Measurements from ENCODE around the gene LHFPL6. TPM values are rescaled to one million over a fixed set of nuclear protein-coding genes. Genes with fewer than 3 reads are reported as not detected.

The LHFPL6 gene
- total RNA-seq, 1 experiment from 2014 or later, result 4.6 TPM

DNA sequence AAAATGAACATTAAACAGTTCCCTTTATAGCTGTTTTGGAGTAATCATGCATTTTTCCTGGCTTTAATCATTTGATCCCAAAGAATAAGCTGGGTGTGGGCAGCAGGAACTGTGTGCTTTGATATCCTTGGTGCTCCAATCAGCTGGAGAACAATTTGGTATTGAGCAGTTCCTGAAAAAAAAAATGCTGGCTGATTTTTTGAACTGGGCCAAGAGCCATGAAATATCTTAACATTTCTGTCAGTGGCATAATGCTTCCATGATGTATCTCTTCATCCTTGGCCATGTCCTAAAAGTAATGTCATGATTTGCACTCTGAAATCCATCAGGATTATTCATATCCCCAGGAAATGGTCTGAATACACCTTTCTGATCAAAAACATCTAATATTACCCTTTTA is 134.7 kb downstream of the LHFPL6 start:
- DNase-seq, result no peak
- Histone ChIP-seq H3K27me3 (ENCODE audit: control insufficient read depth, insufficient read depth, low read length) (no peaks in the 10 kb centered on the region), H3K4me3 (ENCODE audit: insufficient read depth, low read depth, low read length) (no peak overlapping the region), H3K36me3 (replicated peaks; ENCODE audit: control insufficient read depth, insufficient read depth, low read length) (no peaks in the 10 kb centered on the region)

DNA sequence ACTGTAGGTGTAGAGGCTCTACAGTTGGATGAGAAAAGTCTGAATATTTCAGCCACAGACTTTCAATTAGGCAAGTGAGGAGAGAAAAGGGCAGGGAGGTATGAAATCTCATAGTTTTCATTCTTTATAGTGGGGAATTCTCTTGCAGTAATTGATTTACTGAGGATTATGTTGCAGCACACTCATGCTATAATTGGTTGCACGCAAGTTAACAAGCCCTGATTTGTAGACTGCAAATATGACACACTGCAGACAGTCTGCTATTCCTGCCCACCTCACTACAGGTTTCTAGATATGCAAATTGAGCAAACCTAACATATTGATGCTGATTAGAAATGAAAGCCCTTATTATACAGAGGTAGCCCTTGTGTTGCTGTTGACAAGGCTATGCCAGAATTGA is 139.4 kb downstream of the LHFPL6 start:
- Histone ChIP-seq H3K36me3 (replicated peaks; ENCODE audit: control insufficient read depth, insufficient read depth, low read length) (no peaks in the 10 kb centered on the region), H3K27me3 (ENCODE audit: control insufficient read depth, insufficient read depth, low read length) (no peaks in the 10 kb centered on the region), H3K4me3 (ENCODE audit: insufficient read depth, low read depth, low read length) (no peak overlapping the region)
- no peak for DNase-seq

DNA sequence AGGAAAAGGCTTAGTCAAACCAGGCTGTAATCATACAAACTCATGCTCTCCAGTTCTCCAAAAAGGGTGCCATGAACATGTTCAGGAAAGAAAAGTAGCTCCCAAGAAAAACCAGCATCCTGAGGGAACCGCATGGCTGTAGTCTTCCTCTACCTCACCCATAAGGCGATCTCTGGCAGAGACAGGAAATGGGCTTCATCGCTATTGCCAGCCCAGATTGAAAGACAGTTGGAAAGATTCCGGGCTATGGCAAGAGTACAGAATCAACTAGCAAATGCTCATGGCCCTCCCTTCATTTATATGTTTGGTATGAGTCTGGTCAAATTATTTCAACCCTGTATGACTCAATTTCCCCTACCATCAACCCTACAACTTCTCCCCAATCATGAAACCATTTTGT is 140.1 kb downstream of the LHFPL6 start:
- Histone ChIP-seq H3K4me3 (ENCODE audit: insufficient read depth, low read depth, low read length) (no peak overlapping the region), H3K27me3 (ENCODE audit: control insufficient read depth, insufficient read depth, low read length) (no peaks in the 10 kb centered on the region), H3K36me3 (replicated peaks; ENCODE audit: control insufficient read depth, insufficient read depth, low read length) (no peaks in the 10 kb centered on the region)
- DNase-seq, result no peak

DNA sequence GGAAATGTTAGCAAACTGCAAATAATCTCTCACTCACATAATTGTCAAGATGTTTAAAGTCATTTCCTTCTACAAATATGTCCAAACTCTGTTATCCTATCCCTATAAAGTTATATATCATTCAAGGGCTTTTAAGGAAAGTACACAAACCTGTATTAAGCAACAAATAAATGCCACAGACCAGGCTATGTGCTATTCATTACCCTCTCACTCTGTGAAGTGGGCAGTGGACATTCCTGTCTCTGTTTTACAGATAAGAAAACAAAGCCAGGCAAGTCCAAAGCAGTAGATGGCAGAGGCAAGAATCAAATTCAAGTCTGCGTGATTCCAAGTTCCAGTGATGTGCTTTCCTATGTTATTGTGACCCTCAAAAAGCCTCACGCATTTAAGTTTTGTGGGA is 140.6 kb downstream of the LHFPL6 start:
- Histone ChIP-seq H3K36me3 (replicated peaks; ENCODE audit: control insufficient read depth, insufficient read depth, low read length) (no peaks in the 10 kb centered on the region), H3K27me3 (ENCODE audit: control insufficient read depth, insufficient read depth, low read length) (no peaks in the 10 kb centered on the region), H3K4me3 (ENCODE audit: insufficient read depth, low read depth, low read length) (no peak overlapping the region)
- DNase-seq, result no peak

DNA sequence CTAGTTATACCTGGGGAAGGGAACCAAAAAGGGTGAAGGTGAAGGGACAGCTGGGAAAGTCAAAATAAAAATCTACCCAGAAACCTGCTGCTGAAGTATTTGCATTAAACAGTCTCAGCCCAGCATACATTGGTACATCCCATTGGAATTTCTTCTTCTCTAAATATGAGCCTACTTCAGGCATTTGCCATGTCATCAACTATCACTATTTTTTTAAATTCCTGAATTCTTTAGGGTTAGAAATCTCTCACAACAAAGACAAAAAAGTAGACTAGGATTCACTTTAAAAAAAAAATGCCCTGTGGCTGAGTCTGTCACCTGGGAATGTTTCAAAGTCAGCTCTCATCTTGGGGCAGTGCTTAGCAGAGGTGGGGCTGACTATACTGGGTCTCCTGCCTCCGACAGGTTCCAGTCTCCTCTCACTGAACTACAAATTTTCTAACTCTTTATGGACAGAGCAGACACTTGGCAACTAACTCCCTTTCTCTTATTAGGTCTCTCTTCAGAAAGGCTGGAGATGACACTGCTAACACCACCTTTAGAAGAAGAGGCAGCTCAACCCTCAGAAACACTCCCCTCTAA is 141.2 kb downstream of the LHFPL6 start:
- Histone ChIP-seq H3K4me3 (ENCODE audit: insufficient read depth, low read depth, low read length) (no peak overlapping the region), H3K36me3 (replicated peaks; ENCODE audit: control insufficient read depth, insufficient read depth, low read length) (no peaks in the 10 kb centered on the region), H3K27me3 (ENCODE audit: control insufficient read depth, insufficient read depth, low read length) (no peaks in the 10 kb centered on the region)
- DNase-seq, result no peak

DNA sequence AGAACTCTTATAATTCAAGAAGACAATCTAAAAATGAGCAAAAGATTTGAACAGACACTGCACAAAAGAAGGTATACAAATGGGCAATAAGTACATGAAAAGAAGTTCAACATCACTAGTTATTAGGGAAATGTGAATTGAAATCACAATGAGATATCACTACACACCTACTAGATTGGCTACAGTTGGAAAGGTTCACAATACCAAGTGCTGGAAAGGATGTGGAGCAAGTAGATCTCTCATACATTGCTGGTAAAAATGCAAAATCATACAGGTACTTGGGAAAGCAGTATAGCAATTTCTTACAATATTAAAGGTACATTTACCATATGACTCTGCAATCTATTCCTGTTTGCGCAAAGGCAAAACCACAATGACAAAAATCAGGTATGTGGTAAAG is 145.7 kb downstream of the LHFPL6 start:
- Histone ChIP-seq H3K36me3 (replicated peaks; ENCODE audit: control insufficient read depth, insufficient read depth, low read length) (no peaks in the 10 kb centered on the region), H3K4me3 (ENCODE audit: insufficient read depth, low read depth, low read length) (no peak overlapping the region), H3K27me3 (ENCODE audit: control insufficient read depth, insufficient read depth, low read length) (no peaks in the 10 kb centered on the region)
- no peak for DNase-seq

DNA sequence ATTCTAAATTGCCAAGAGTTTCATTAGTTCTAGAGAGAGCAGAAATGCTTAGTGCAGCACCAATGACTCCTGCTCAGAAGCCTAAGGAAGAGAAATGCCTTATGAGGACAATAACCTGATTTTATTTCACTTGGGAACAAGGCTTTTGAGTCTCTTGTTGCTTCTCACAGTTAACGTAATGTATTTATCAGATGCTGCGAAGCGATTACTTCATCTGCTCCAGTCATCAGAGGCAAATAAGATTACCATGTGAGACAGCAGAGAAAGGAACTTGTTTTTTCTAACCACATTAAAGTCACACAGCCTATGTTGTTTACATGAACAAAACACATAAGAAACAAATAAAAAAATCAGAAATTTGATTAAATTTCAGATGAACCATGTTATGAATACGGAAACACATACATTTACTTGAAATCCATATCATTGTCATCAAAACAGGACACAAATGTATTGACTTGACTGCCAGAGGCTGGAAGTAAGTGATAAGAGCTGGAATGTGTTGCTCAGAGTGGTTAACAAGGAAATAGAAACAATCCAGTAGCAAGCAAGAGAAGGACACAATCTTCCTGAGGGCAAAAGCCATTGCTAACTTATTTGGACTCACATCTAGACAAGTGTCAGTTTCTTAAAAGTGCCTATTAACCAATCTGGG is 147.3 kb downstream of the LHFPL6 start:
- Histone ChIP-seq H3K36me3 (replicated peaks; ENCODE audit: control insufficient read depth, insufficient read depth, low read length) (no peaks in the 10 kb centered on the region), H3K4me3 (ENCODE audit: insufficient read depth, low read depth, low read length) (no peak overlapping the region), H3K27me3 (ENCODE audit: control insufficient read depth, insufficient read depth, low read length) (no peaks in the 10 kb centered on the region)
- no peak for DNase-seq

DNA sequence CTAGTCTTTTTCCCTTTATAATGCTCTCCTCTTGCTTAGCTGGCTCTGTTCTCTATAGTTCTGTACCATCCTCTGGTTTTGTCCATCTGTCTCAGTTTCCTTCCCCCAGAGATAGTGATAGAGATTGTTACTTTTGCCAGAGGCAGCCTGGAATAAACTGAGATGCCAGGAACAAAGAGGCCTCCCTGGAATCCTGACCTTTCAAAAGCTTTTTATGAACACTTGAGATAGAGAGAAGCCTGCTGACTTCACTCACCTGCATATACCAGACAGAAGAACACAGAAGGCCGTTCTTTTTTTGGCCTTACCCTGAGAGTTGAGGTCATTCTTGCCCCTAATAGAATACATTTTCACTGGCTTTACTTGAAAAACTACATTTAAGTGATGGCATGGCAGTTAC is 150.2 kb downstream of the LHFPL6 start:
- Histone ChIP-seq H3K27me3 (ENCODE audit: control insufficient read depth, insufficient read depth, low read length) (no peaks in the 10 kb centered on the region), H3K36me3 (replicated peaks; ENCODE audit: control insufficient read depth, insufficient read depth, low read length) (no peaks in the 10 kb centered on the region), H3K4me3 (ENCODE audit: insufficient read depth, low read depth, low read length) (no peak overlapping the region)
- DNase-seq, result no peak

DNA sequence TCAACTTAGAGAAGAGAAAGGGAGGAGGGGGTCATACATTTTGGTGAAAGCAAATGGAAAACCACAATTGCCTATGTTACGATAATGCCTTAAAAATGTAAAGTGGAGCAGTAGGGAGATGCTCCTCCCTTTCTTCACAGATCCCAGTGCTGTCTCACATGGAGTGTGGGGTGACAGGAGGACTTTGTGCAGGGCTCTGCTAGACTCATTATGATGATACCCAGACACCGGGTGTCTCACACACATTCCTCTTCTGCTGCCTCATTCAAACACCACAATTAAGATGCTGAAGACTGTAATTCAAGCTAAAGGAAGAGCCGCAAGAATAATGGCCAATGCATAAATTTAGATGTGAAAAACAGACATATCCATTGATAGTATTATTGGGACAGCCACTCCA is 150.6 kb downstream of the LHFPL6 start:
- DNase-seq, result no peak
- Histone ChIP-seq H3K27me3 (ENCODE audit: control insufficient read depth, insufficient read depth, low read length) (no peaks in the 10 kb centered on the region), H3K36me3 (replicated peaks; ENCODE audit: control insufficient read depth, insufficient read depth, low read length) (no peaks in the 10 kb centered on the region), H3K4me3 (ENCODE audit: insufficient read depth, low read depth, low read length) (no peak overlapping the region)

DNA sequence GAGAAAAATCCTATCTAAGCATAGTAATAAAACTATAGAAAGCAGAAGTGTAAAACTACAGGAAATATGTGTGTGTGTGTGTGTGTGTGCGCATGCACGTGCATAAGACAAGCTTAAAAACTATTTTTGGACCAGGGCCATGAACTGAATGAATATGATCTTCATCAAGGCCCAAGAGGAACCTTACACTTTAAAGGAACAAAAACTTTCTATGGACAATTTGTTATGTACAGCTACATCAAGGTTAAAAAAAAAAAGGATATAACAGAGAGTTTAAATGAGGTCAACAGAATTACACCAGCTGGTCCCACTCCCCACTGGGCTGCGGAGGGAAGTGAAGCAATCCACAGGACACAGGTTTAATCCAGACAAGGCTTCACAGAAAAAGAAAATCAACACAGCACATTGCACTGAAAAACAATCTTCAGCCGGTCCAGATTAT is 151.1 kb downstream of the LHFPL6 start:
- no peaks in the 10 kb centered on the region for H3K36me3 ChIP-seq (replicated peaks; ENCODE audit: control insufficient read depth, insufficient read depth, low read length)
- no peak for DNase-seq
- H3K4me3 ChIP-seq (ENCODE audit: insufficient read depth, low read depth, low read length), result no peak overlapping the region
- H3K27me3 ChIP-seq (ENCODE audit: control insufficient read depth, insufficient read depth, low read length), result no peaks in the 10 kb centered on the region

DNA sequence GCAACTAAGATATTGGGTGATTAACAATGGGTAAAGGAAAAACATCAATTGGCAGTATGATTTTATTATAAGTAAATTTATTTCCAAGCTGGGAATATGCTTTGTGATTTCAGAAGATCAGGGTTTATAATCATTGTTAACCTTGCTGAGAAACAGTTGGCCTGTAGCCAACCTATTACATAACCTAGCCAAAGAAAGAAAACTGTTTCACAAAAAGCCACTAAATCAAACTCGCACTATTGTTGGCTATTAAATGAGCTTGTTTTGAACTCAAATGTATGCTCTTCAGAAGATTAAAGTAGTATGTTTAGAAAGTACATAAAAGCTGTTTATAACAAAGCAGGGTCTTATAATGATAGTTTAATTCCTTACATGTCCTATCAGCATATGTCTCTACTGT is 151.7 kb downstream of the LHFPL6 start:
- no peaks in the 10 kb centered on the region for H3K27me3 ChIP-seq (ENCODE audit: control insufficient read depth, insufficient read depth, low read length)
- no peak for DNase-seq
- H3K4me3 ChIP-seq (ENCODE audit: insufficient read depth, low read depth, low read length), result no peak overlapping the region
- no peaks in the 10 kb centered on the region for H3K36me3 ChIP-seq (replicated peaks; ENCODE audit: control insufficient read depth, insufficient read depth, low read length)

DNA sequence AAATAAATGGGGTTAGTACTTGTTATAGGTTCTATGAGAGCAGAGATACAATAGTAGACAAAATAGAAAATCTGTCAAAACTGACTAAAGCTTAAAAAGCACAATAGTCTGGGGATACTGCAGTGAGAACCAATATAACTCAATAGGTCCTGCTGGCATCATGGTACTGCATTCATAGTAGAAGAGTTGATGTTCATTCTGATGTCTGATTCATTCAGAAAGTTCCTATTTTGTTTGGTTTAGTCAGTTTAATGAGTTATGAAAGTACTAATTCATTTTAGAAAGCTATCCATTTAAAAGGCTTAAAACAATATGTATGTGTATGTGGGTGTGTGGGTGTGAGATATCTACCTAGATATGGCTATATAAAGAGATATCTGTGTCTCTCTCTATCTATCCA is 152.8 kb downstream of the LHFPL6 start:
- Histone ChIP-seq H3K36me3 (replicated peaks; ENCODE audit: control insufficient read depth, insufficient read depth, low read length) (no peaks in the 10 kb centered on the region), H3K27me3 (ENCODE audit: control insufficient read depth, insufficient read depth, low read length) (no peaks in the 10 kb centered on the region), H3K4me3 (ENCODE audit: insufficient read depth, low read depth, low read length) (no peak overlapping the region)
- DNase-seq, result no peak

DNA sequence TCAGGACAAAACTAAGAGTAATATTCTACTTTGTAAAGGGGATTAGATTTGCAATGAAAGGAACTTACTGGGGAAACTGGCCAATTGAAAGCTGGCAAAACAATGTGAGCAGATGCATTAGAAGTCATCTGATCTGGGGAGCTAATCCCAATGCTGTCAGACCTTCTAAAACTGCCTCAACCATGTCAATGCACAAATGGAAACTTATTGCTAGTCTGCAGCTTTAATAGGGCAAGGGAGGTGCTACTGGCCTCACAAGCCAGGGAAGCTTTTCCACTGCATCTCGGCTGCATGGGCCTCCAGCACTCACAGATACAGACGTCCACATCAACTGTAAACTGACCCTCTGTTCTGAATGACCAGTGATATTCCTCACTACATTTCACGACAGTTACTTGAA is 154.2 kb downstream of the LHFPL6 start:
- no peaks in the 10 kb centered on the region for H3K27me3 ChIP-seq (ENCODE audit: control insufficient read depth, insufficient read depth, low read length)
- no peaks in the 10 kb centered on the region for H3K36me3 ChIP-seq (replicated peaks; ENCODE audit: control insufficient read depth, insufficient read depth, low read length)
- DNase-seq, result no peak
- no peak overlapping the region for H3K4me3 ChIP-seq (ENCODE audit: insufficient read depth, low read depth, low read length)

DNA sequence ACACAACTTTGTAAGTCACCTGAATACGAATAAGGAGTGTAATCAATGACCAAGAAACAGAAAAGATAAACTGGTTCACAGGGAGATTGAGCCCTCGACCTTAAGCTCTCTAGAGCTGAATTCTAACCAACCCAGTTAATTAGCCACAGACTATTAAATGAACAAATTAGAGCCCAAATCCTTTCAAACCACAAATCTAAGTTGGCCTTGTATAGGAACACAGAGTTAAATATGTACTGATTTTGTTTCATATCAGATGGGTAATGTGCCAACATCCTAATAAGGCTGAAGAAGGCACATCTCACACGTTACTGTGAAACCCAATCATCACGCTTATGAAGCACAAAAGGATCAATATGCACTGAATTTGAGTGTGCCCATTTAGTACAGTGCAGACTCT is 156.1 kb downstream of the LHFPL6 start:
- H3K27me3 ChIP-seq (ENCODE audit: control insufficient read depth, insufficient read depth, low read length), result no peaks in the 10 kb centered on the region
- no peak for DNase-seq
- no peaks in the 10 kb centered on the region for H3K36me3 ChIP-seq (replicated peaks; ENCODE audit: control insufficient read depth, insufficient read depth, low read length)
- no peak overlapping the region for H3K4me3 ChIP-seq (ENCODE audit: insufficient read depth, low read depth, low read length)

DNA sequence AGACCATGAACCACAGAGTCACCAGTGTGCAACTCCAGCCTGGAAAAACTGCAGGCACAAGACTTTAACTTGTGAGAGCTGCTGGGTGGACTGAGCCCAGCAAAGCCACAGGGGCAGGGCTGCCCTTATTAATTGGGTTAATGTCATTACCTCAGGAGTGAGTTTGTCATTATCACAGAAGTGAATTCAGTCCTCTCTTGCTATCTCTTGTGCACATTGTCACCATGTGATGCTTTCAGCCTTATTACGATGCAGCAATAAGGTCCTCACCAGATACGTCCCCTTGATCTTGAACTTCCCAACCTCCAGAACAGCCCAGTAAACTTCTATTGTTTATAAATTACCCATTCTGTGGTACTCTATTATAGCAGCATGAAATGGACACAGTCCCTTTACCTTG is 158.1 kb downstream of the LHFPL6 start:
- no peaks in the 10 kb centered on the region for H3K27me3 ChIP-seq (ENCODE audit: control insufficient read depth, insufficient read depth, low read length)
- DNase-seq, result no peak

DNA sequence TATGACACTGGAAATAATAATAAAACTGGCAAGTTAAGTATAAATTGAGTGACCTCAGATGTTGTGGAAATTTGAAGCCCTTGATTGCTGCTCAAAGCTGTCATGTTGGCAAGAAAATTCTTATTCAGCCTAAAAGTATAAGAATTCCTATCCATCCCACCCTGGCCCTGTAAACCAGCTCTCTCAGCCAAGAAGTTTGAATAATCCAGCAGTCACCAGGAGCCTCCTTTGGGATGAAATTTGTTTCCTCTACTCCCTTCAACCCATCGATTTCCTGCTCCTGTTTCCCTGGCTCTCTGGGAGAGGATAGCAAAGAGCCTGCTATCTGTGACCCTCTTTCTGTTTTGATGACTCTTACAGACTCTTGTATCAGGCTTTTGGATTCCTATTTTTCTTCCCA is 169.3 kb downstream of the LHFPL6 start:
- no peak for DNase-seq
- no peaks in the 10 kb centered on the region for H3K27me3 ChIP-seq (ENCODE audit: control insufficient read depth, insufficient read depth, low read length)
- H3K4me3 ChIP-seq (ENCODE audit: insufficient read depth, low read depth, low read length), result no peak overlapping the region
- no peaks in the 10 kb centered on the region for H3K36me3 ChIP-seq (replicated peaks; ENCODE audit: control insufficient read depth, insufficient read depth, low read length)

More for the DNA sequence above, 158.1 kb downstream of the LHFPL6 start:
- H3K36me3 ChIP-seq (replicated peaks; ENCODE audit: control insufficient read depth, insufficient read depth, low read length), result no peaks in the 10 kb centered on the region
- H3K4me3 ChIP-seq (ENCODE audit: insufficient read depth, low read depth, low read length), result no peak overlapping the region
